WI38 (cell line): Measurements from ENCODE around the gene SORT1.

Experiments used
- H3K4me3 ChIP-seq: 2 replicates; pipeline ENCODE4 v1.5.1; 2011; ENCODE audit warnings: low read depth, mild to moderate bottlenecking, control low read depth, low read length
- TF ChIP-seq, protein P1 (sequence below): IDR thresholded peaks from 2 replicates; pipeline ENCODE4 v1.5.1; 2012; ENCODE audit warnings: low read depth, mild to moderate bottlenecking, control low read depth, low read length

Gene SORT1

DNA sequence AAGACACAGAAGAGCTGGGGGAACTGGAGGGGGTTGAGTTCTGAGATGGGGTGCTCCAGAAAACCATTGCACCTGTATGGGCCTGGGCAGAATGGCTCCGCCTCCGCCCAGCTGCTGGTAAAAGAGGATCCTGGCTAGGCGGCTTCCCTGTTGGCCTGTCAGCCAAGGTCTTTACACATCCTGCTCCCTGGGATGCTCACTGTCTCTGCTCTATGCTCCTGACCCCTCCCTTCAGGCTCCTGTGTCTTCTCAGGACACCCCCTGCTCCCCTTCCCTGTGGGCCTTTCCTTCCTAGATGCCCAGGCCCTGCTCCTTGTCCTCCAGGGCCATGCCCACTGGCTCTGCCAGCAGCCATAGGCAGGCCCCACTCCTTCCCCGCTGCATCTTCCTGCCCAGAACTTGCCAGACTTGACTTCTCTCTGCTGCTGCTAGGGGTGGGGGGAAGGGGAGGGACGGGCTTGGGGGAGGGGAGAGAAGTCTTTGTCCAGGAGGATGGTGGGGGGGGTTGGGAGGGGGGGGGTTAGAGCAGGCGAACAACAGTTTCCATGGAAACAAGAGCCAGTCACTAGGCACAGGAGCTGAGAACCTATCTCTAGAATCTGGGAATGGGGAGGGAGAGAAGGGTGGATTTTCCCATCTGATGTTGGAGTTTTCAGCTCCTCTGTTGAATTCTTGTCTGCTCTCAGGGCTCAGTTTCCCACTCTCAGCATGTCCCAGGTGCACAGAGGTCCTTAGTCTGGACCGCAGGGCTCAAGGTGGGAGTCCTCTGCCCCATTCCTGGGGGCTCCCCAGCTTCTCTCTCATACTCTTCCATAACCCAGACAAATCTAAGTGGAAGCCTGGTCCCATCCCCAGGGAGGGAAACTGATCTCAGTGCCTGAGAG, 137.8 kb downstream of the SORT1 start:
- TF ChIP-seq, protein P1, sequence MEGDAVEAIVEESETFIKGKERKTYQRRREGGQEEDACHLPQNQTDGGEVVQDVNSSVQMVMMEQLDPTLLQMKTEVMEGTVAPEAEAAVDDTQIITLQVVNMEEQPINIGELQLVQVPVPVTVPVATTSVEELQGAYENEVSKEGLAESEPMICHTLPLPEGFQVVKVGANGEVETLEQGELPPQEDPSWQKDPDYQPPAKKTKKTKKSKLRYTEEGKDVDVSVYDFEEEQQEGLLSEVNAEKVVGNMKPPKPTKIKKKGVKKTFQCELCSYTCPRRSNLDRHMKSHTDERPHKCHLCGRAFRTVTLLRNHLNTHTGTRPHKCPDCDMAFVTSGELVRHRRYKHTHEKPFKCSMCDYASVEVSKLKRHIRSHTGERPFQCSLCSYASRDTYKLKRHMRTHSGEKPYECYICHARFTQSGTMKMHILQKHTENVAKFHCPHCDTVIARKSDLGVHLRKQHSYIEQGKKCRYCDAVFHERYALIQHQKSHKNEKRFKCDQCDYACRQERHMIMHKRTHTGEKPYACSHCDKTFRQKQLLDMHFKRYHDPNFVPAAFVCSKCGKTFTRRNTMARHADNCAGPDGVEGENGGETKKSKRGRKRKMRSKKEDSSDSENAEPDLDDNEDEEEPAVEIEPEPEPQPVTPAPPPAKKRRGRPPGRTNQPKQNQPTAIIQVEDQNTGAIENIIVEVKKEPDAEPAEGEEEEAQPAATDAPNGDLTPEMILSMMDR: no peak
- H3K4me3 ChIP-seq: no peak overlapping the region
